RWPE1 (cell line): Measurements from ENCODE around the gene EFNB1.

ENCODE experiments used
- CTCF ChIA-PET: fragments of 350-600 bp; sonication (Branson Sonifier 250); formaldehyde crosslinking; extraction: SDS; loops from one replicate; lab custom pipeline; 2021; lab: Yijun Ruan, JAX
- POLR2A ChIA-PET: fragments of 400-600 bp; formaldehyde crosslinking; extraction: SDS; loops from one replicate; lab custom pipeline; 2020; ENCODE audit warnings: antibody characterized with exemption; ENCODE audit not compliant: low non-redundant PET; lab: Yijun Ruan, JAX
- DNase-seq: peaks from one replicate; pipeline ENCODE4 v3.0.0; 2012; ENCODE audit warnings: low spot score
- H3K27ac ChIP-seq: fragments of 450-650 bp; 2 replicates; pipeline ENCODE4 v1.5.1; 2017
- CTCF ChIP-seq: fragments of 450-650 bp; conservative IDR thresholded peaks from 2 replicates; pipeline ENCODE4 v1.5.1; 2017; ENCODE audit warnings: low read depth, mild to moderate bottlenecking

EFNB1 gene

GRCh38 chrX:68826113-68826980 is 2.5 kb upstream of the EFNB1 start:
- no peak for DNase-seq
- CTCF ChIA-PET: interaction anchor here (1.0 to 3.1 kb wide), 2 partner anchors 396 to 401 kb away, joined by 5 to 37 read pairs; no protein-coding TSS in a partner anchor
- POLR2A ChIA-PET: no interaction called here
- peak overlapping the region; percentile 92 for H3K27ac ChIP-seq
- TF ChIP-seq CTCF: no peak

GRCh38 chrX:68827256-68827655 is 1.6 kb upstream of the EFNB1 start:
- no peak for TF ChIP-seq CTCF
- ChIA-PET CTCF (interaction anchor here (0.5 to 3.1 kb wide), 23 partner anchors 17 to 560 kb away, joined by 3 to 37 read pairs (median 4); no protein-coding TSS in a partner anchor), POLR2A (no interaction called here)
- peak overlapping the region; percentile 92 for H3K27ac ChIP-seq
- no peak for DNase-seq

DNA sequence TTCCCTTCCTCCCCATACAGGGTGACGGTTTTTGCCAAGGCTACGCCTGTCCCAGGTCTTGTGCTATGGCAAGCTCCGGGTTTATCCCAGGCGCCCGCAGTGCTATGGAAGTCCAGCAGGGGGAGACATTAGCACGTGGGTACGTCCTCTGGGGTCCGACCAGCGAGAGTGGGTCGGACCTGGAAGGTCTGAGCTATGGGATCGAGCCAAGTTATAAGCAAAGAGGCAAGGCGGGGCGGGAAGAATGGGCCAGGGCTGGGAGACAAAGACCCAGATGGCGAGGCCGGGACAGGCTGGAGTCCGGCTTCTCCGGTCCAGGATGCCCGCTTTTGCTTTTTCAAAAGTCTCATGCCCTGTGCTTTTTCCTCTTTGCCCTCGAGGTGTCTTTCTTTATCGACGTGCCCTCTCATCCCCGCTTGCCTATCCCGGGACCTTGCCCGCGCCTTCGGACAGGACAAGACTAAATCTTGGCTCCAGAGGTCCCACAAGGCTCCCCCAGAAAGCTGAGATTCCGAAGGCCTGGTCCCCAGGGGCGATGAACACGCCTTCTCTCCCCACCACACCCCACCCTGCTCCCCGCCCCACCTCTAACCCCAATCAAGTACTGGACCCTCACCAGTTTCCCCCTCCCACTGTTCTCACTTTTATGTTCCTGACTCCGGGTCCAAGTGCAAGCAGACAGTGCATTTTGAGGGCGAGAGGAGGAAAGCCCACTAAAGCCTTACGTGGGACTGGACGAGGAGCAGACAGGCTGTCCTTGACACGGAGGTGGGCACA is 785 bp upstream of the EFNB1 start:
- no peak for DNase-seq
- TF ChIP-seq CTCF: peak; percentile 80
- H3K27ac ChIP-seq: peak overlapping the region; percentile 92
- ChIA-PET CTCF (interaction anchor here (0.5 to 3.1 kb wide), 28 partner anchors 16 to 1207 kb away, joined by 3 to 37 read pairs (median 4); no protein-coding TSS in a partner anchor), POLR2A (interaction anchor here (0.5 to 2.7 kb wide), 12 partner anchors 15 to 457 kb away, joined by 3 to 14 read pairs (median 4); no protein-coding TSS in a partner anchor)

- POLR2A ChIA-PET: interaction anchor here (1.2 to 2.7 kb wide), 3 partner anchors 13 to 323 kb away, joined by 3 to 14 read pairs (median 4); no protein-coding TSS in a partner anchor
- TF ChIP-seq CTCF: no peak
- no peak for DNase-seq
- CTCF ChIA-PET: interaction anchor here (0.6 to 3.1 kb wide), 5 partner anchors 23 to 392 kb away, joined by 3 to 37 read pairs (median 3); no protein-coding TSS in a partner anchor
- H3K27ac ChIP-seq: peak overlapping the region; percentile 92
Measured at GRCh38 chrX:68829582-68830418, 979 bp downstream of the EFNB1 start.

DNA sequence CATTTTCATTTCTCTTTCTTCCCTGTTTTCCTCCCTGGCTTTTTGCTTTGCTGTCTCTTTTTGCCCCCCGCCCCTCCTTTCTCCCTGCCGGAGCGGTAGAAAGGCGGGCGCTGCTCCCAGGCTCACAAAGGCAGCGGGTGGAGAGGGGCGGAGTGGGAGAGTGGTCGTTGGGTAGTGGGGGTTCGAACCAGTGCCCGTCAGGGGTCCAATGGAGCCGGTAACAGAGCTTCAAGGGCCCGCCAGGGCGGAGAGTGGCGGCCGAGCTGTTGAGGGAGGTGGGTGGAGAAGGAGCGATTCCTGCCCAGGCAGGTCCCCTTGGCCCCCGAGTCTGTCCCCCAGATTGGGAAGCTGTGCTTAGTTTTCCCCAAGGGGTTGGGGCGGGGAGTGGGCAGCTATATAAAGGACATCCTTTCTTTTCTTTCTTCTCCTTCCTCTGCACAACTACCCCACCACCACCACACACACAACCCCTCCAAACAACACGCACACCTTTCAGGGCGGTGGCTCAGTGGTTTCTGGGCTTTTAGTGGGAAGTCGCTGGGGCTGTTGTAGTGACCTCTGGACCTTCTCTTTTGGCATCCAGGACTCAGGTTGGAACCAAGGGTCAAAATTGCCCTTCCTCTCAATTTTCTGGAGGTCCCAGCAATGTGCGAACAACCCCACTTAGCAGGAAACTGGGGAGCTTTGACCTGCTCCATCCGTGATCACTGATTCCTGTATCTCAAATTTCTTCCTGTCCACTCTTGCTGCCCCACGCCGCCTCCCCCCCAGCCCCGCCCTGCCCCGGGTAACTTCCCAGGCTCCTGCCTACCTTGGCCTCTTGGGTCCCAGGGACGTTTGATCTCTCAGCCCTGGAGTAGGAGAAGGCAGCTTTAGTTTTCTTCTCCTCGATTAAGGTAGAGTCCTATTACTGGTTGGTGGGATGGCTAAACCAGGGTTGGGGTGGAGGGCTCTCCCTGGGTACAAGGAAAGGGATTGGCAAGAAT is 1.9 kb downstream of the EFNB1 start:
- TF ChIP-seq CTCF: no peak
- ChIA-PET CTCF (interaction anchor here (0.6 to 2.0 kb wide), 3 partner anchors 22 to 391 kb away, joined by 3 to 8 read pairs (median 3); no protein-coding TSS in a partner anchor), POLR2A (interaction anchor here (0.7 to 2.7 kb wide), 4 partner anchors 12 to 322 kb away, joined by 3 to 14 read pairs (median 4); no protein-coding TSS in a partner anchor)
- no peak for DNase-seq
- peak overlapping the region; percentile 92 for H3K27ac ChIP-seq
